OCI-LY3 (cell line): ENCODE results near the gene DYRK1A.

Experiments
- EZH2phosphoT487 ChIP-seq: fragments of 200-600 bp; shearing (Covaris generic); IDR thresholded peaks from 2 replicates; pipeline ENCODE4 v1.6.1; 2018; ENCODE audit warnings: antibody characterized with exemption, mixed run types, low read depth
- TF ChIP-seq, protein P1 (sequence below): fragments of 200-600, 300-600 bp; sonication (generic); IDR thresholded peaks from 2 replicates; pipeline ENCODE4 v1.5.1; 2014; ENCODE audit warnings: antibody characterized with exemption, low read length, low read depth

- TF ChIP-seq, protein P1, sequence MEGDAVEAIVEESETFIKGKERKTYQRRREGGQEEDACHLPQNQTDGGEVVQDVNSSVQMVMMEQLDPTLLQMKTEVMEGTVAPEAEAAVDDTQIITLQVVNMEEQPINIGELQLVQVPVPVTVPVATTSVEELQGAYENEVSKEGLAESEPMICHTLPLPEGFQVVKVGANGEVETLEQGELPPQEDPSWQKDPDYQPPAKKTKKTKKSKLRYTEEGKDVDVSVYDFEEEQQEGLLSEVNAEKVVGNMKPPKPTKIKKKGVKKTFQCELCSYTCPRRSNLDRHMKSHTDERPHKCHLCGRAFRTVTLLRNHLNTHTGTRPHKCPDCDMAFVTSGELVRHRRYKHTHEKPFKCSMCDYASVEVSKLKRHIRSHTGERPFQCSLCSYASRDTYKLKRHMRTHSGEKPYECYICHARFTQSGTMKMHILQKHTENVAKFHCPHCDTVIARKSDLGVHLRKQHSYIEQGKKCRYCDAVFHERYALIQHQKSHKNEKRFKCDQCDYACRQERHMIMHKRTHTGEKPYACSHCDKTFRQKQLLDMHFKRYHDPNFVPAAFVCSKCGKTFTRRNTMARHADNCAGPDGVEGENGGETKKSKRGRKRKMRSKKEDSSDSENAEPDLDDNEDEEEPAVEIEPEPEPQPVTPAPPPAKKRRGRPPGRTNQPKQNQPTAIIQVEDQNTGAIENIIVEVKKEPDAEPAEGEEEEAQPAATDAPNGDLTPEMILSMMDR, result no peak
- no peak for TF ChIP-seq EZH2phosphoT487
Measured at GRCh38 chr21:37429356-37429755, 62.8 kb downstream of the DYRK1A start.
